ENCODE measurements around the gene CTBP2.

Gene CTBP2

DNA sequence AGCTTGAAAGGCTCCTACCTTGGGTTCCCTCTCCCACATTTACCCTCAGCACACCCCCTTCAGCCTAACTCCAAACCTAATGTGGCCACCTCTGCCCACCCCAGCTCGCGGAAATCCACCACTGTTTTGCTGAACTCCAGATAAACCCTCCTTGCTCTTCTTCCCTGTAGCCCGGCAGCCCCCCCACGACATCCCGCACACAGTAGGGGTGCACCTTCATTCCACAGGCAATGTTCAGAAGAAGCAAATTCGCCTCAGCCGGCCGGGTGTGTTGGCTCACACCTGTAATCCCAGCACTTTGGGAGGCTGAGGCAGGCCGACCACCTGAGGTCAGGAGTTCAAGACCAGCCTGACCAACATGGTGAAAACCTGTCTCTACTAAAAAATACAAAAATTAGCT is 17.4 kb downstream of the CTBP2 start:
- no peak for DNase-seq

DNA sequence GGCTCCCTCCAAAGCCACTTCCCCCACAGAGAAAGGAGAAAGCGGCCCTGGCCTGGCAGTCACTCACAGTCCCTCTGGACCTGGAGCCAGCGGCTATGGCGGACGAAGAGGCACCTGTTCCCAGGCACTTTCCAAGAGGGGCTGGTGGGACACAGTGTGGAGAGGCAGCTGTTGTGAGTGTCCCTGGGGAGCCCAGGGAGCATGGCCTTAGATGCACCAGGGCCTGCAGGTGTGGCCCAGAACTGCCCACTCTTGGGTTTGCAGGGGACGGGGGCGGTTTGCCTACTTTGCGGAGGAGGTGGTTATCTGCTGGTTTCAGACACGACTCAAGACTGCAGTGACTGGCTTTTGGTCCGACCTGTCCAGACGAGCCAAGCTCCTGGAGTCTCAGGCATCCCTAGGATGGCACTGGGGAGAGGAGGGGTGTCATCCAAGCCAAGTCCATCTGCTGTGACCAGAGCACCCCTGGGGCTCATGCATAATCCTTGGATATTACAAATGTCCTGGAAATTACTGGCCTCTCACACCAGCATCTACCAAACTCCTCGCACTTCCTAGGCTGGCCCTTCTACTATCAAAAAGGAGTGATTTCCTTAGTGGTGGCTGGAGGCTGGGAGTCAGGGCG is 18.4 kb downstream of the CTBP2 start:
- no peak for DNase-seq

DNA sequence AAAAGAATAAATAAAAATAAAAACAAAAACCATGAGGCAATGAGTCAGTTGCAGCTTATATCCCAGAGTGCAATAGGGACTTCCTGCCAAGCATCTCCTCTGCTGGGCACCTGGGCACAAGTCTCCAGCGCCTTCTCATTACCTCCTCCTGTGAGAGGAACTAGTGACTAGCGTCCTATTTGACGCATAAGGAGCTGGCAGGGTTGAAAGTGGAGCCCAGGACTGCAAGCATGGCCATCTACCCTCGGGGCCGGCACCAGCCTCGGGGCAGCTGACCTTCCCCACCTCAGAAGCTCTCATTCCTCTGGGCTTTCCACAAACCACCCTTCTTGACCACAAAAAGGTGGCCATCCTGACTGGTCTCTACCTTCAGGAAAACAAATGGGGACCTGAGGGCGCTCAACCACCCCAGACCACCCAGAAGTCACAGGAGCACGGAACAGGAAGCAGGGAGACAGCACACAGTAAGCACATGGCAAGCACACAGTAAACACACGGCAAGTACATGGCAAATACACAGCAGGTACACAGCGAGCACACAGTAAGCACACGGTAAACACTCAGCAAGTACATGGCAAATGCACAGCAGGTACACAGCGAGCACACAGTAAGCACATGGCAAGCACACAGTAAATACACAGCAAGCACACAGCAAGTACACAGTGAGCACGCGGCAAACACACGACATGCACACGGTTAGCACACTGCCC is 19.1 kb downstream of the CTBP2 start:
- no peak for DNase-seq

DNA sequence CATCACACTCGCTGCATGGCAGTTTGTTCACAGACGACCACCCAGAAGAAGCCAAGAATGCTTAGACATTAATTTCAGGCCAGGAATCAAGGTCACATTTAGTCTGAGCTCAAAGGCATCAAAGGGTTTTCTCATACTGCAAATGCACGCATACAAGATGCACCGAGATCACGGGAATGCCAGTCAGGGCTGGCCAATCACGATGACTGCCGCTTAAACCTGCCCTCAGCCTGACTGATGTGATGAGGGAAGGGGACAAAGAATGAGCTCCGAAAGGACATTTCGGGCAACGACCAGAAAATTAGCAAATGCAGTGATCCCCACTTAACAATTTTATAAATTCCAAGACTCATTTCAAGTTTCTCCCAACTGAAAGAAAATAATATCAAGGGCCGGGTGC is 20.2 kb downstream of the CTBP2 start:
- DNase-seq = no peak

DNA sequence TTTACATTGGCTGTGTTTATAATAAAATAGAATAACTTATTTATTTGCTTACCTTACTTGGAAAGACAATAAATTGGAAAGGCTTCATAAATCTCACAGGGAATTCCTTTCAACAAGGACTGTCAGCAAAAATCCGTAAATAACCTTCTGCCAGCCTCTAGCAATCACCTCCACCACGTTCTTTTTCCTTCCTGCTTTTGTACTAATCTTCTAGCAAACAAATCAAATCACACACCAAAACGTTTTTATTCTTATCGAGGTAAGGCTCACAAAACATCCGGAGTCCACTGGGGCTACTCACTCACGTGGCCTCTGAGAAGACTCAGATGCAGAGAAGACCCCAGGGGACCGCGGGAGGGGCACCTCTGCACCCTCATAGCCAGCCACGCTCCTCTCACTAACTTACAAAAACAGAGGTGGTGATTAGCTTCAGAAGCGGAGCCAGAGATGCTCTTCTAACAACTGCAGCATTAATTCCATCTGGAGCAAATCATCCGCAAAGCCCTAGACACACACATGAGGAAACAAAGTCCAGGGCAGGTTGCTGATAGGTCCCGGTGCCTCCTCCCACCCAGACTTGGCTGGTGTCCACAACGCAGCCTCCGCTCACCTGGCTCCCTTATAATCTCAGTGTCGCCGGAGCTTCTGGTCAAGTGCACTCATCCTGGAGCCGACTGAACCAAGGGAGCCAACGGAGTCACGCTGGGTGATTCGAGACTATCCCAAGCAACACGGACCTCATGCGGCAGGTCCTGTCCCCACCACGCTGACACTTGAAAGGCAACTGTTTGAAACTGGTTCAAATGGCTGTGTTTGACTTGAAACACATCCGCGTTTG is 22.5 kb downstream of the CTBP2 start:
- DNase-seq = no peak

DNA sequence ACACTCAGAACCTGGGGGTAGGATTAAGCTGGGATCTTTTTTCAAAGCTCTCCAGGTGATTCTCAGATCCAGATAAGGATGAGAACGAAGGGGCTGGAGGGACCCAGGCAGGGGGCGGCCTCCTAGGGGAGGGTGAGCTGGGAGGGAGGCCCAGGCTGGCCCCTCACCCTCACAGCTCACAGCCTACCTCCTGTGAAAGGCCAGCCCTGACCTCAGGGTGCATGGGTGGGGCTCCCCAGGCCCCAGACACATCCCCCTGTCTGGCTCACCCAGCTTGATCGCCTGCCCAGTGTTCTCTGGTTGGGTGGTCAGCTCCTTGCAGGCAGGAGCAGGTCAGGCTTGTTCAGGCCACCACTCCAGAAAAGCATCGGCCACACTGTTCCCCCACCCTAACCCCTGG is 24.3 kb downstream of the CTBP2 start:
- DNase-seq = no peak

DNA sequence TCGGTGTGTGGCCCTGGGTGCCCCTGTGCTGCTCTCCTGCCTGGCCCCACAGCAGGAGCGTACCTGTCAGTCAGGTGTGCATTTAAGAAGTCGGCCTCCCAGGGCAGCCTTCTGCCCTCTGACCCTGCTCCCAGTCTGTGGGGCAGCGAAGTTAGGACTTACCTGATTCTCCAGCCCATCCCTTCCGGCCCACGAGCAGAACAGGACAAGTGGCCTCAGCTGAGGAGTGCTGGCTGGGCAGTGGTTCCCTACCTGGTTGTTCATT is 24.7 kb downstream of the CTBP2 start:
- no peak for DNase-seq

DNA sequence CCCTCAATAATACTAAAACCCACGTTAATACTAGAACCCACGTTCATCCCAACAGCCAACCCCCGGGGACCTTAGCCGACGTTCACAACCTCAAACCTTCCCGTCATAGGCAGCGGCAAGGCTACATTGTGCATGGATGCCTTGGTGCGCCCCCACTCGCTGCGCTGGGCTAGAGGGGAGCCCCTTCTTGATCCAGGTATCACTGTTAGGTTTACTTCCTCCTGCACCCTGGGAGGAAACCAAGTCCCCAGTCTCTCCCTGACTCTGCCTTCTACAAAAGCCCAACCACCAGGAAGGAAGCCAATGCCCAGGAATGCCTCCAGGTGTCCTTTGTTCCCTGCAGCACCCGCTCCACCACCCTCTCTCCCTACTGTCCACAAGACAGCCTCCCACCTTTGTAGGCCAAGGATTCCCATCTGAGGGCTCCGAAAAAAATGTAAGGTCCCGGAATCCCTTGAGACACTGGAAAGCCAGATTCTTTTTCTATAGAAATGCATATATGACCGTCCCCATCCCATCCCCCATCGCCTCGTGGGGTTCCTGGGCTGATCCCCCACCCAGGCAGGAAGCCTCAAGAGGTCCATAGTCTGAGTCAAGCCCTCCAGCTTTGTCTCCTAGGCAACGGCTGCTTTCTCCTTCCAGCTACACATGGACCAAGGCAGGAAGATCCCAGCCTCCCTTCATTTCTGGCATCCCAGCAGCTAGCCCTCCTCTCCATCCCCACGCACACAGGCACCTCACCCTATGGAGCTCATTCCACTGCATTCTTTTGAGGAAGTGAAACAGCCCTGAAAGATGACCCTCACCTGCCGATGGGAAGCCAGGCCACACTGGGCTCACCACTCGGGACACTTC is 25.2 kb downstream of the CTBP2 start:
- DNase-seq = no peak

DNA sequence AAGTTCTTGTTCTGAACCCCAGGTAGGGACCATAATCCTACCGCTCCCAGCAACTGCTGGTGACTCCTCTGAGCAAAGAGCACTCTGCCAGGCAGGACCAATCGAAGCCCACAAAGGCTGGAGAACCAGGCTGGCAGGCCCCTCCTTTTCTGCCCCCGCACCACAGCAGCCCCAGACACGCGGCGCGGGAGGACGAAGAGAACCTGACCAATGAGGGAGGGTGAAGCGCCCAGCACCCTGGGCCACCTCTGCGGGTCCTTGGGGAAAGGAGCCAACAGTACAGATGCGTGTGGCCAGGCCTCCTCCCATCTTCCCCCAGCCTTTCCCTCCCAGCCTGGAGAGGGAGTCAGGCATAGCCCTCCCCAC is 25.9 kb downstream of the CTBP2 start:
- DNase-seq = no peak

DNA sequence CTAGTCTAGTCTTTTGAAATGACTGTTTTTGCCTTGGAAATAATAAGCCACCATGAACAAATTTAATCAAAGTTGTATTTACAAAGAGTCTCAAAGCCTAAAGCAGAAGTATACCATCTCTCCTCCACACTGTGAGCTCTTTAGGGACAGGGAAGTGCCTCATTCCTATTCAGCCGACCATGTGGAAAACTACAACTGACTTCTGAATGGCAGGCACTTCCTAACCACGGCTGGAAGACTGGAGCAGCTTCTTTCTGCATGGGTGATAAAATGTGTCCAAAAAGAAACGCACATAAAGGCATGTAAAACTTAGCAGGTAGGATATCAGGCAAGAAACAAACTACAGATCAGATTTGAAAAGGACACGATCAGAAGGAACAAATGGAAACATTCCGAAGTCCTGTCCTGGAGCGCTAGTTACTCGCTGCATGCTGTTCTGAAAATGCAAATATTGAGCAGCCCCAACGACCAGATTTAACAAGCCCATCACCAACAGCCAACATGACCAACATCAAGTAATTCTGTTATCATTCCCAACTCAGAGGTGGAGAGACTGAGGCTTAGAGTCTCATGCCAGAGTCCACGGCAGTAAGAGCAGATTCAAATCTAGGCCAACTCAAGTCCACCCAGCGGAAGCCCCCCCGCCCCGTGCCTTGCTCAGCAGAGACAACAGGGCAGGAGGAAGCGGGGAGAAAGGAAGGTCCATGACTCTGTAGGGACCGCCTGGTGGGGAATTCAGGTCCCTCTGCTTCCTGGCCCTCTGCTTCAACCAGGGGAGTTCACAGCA is 26.5 kb downstream of the CTBP2 start:
- no peak for DNase-seq

DNA sequence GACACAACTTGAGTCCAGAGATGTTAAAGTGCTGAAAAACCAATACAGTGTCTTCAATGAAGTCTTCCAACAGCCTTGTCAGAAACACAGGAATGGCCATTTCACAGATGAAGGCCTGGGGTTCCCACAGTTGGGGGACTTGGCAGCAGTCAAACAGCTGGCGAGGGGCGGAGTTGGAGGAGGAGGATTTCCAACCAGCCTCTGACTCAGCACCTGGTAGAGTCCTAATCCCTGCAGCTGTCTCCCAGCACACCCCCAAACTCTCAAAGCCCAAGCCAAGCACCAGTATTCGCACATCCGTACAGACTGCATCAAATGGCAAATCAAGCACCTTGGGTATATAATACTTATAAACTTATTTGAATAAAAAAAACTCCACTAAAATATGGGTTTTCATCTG is 28.0 kb downstream of the CTBP2 start:
- no peak for DNase-seq

DNA sequence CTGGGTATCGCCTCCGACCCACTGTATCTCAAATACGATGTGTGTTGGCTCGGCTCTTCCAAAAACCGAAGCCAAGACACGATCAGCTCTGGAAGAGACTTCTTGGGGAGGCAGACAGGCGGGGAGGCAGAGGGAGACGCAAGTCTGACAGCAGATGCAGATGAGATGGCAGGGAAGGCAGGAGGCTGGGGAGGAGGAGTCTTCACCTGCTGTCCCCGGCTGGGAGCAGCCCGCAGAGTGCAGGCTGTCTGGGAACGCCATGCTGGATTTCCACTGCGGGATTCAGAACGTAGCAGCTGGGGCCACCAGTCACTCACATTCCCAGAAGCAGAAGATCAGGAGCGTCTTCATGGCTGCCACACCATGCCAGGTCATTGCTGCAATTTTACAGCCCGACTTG is 29.4 kb downstream of the CTBP2 start:
- no peak for DNase-seq

DNA sequence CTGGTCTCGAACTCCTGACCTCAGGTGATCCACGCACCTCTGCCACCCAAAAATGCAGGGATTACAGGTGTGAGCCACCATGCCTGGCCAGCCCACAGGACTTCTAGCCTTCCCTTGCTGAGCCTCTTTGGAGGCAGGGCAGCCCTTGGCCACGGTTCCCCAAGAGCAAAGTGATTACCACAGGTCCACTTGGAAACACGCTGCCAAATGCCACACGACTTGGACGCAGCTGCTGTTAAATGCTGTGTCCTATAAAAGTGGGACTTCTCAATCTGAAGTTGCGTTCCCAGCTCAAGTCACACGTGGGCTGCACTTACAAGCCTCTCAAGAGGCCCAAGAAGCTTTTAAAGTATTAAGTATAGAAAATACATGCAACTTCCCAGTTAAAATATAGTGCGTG is 30.1 kb downstream of the CTBP2 start:
- no peak for DNase-seq

DNA sequence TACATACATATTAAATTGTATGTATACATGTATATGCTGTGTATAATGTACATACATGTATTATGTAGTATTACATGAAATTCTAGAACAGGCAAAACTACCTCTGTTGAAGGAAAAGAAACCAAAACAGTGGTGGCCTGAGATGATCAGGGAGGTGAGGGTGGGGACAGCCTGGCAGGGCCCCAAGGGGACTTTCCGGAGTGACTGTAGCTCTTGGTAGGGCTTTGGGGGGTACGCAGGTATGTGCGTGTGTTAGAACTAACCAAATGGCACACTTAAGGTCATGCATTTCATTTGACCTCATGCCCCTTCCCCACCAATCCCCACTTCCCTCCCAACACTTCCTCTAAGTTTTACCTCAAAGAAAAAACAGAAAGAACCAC is 31.3 kb downstream of the CTBP2 start:
- no peak for DNase-seq

DNA sequence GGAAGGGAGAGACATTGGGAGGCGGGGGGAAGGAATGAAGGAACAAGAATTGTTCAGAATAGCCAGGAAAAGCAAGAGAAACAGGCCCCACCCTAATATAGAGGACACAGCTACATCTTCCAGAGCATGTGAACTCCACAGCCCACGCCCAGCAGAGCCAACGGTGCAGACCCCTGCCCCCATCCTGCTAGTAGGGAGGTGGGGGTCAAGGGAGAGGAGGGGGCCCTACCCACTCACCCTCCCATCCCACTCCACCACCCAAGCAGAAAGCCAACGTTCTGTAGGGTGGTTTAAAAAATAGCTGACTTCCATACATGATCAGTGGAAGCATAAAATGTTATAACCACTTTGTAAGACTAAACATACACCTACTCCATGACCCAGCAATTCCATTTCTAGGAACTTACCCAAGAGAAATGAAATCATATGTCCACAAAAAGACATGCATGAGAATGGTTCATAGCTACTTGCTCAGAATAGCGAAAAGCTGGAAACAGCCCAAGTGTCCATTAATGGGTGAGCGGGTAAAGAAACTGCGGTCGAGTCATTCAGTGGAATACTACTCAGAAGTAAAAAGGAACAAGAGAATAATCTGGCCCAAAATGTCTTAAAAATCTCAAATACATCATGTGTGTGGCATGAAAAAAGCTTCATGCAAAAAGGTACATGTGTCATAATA is 31.8 kb downstream of the CTBP2 start:
- DNase-seq = no peak

DNA sequence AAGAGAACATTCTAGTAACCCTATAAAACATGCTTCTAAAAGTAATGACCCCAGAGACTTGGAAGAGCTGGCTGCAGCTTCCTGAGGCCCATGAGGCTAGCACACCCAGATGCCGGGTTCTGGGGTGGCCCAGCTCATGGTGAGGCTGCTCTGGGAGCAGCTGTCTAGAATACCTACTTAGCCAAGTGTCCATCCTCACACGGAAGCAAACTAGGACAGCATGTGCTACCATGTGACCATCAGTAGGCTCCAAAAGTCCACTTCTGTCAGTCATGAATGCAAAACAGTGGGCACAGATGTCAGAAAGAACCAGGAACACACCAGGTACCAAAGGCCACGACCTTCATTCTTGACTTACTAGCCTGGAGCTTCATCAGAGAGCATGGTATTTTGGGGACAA is 32.4 kb downstream of the CTBP2 start:
- DNase-seq = no peak

DNA sequence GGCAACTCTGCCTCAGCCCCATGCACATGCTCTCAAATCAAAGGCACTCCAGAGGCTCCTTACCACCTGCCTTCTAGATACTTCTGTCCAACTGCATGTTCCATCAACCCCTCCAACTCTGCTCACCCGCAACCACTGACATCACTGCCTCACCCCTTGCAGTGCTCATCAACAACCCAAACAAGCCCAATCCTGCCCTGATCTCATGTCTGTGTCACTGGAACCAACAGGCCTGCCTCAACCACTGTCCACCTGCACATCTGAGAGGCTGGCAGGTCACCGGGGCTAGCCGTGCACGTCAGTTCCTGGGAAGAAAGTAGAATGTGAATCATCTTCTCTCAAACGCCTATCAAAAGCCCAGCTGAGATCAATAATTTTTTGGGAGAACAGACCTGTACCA is 33.3 kb downstream of the CTBP2 start:
- DNase-seq = no peak

DNA sequence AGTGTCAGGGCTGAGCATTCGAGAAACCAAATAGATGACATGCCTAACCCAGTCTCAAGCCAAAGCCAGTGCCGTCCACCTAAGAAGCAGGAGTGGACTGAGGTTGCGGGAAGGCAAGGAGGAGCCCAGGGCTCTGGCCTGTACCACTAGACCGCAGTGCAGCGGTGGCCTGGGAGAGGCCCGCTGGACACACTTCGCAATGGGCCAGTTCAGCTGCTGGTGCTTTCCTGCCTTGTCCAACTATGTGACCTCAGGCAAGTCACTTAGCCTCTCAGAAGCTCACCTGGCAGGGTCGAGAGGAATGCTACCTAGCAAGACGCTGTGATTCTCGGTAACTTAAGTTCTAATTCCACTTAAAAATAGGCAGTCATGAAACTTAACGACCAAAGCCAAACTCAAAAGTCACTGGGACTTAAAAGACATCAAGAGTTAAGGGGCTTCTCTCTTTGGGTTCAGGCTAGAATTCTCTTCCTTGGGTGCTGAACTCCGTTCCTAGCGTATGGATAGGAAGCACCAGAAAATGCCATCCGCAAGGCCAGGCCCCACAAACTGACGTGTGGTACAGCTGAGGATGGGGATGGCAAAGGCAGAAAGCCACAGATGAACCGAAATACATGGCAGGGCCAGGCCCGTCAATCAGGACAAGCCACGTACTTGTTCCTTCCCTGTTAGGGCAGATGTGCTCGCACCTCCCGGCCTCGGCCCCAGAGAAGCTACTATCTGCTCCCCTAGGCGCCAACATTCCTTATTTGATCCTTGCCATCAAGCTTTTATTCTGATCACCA is 34.2 kb downstream of the CTBP2 start:
- DNase-seq = no peak

DNA sequence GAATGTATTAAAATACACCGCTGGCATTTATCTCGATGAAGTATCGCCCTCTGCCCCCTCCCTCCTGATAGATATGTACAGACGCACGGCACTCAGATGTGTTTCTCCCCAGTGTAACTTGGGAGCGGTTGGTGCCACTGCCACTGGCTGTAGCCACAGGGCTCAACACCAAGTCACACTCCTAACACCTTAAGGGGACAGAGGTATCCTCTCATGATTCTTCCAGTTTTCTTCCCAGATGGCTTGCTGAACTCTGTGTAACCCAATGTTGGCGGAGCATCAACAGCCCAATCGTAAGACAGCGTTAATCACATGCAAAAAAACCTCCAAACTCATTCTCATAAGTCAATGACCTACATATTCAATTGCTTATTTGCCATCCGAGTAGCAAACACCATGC is 35.5 kb downstream of the CTBP2 start:
- DNase-seq = no peak

DNA sequence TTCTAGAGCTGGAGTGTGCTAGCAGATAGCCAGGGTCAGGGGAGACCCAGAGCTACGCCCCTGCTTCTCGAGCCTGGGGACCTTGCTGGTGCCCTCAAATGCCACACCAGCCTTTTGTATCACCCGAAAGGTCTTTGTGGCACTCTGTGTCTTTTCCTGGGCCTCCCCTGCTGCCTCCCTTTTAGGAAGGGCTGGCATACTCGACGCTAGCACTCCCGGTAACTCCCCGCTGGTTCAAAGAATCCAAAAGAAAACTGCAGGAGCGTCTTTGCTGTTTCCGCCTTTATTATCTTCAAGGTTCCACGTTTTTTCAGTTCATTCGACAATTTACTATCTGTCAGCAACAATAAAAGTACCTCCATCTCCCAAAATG is 36.3 kb downstream of the CTBP2 start:
- no peak for DNase-seq

DNA sequence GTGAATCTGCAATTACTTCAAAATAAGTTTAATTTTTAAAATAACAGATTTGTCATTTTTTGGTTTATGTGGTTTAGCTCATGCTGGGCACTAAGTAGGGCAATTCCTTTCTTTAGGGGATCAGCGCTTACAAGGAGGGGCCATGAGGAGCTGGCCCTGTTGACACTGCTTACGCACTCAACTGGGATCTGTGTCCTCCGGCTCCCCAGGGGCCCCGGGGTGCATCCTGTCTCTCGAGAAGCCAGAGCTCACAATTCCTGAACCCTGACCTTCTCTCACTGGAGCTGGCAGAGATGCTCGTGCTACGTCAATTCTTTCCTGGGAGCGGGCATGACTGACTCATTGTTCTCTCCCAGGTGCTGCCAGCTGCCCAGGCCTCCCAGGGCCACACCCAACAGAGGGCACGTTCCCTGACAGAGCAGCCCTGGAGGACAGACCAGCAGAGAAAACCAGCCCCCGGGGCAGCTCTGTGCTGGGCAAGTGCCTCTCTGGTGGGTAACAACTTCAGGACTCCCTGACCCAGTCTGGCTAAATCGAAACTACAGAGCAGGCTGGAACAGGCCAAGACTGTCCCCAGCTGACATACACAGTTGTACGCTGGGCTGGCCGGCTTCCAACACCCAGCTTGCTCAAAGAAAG is 36.8 kb downstream of the CTBP2 start:
- no peak for DNase-seq

Data from GOT3 (cell line).